Effector CD8-positive, alpha-beta T cell (primary cell): ENCODE measurements around the gene PTTG2.
A peak's percentile ranks its signal among the peaks of the same experiment; 100 is the strongest.
"Not testable (repeated sequence)": the region's sequence is repeated elsewhere in the genome, so short reads cannot be mapped to it uniquely, and the experiment has no call there.

ENCODE experiments used
- DNase-seq: peaks from one replicate; lab custom pipeline; 2025; lab: John Stamatoyannopoulos, UW

Gene PTTG2

DNA sequence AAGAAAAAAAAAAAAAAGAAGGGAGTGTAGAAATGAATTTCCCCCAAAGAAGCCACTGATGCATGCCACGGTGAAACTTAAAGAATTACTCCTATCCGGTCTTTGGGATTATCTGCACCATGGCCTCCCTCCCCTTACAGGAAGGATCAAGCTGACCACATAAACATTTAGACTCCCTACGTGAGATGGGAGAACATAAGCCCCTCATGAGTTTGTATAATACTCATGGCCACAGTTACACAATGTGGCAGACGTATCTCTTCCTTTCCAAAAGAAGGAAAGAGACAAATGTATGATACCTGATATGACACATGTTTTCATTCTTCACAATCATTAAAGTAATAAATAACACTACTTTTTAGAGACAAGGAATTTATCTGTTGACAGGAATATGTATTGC is 3.3 kb upstream of the PTTG2 start:
- no peak for DNase-seq

DNA sequence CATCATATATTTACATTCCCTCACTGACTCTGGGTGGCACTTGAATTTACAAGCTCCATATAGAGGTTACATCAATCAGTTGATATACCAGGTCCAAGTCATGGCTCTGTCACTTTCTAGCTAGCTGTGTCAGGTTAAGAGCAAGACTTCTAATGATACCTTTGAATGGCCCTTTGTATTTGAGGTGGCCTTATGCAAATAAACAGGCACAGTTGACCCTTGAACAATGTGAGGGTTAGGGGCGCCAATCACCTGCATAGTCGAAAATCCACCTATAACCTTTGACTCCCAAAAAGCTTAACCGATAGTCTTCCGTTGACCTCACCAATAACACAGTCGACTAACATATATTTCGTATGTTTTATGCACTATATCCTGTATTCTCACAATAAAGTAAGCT is 1.3 kb upstream of the PTTG2 start:
- DNase-seq = no peak

DNA sequence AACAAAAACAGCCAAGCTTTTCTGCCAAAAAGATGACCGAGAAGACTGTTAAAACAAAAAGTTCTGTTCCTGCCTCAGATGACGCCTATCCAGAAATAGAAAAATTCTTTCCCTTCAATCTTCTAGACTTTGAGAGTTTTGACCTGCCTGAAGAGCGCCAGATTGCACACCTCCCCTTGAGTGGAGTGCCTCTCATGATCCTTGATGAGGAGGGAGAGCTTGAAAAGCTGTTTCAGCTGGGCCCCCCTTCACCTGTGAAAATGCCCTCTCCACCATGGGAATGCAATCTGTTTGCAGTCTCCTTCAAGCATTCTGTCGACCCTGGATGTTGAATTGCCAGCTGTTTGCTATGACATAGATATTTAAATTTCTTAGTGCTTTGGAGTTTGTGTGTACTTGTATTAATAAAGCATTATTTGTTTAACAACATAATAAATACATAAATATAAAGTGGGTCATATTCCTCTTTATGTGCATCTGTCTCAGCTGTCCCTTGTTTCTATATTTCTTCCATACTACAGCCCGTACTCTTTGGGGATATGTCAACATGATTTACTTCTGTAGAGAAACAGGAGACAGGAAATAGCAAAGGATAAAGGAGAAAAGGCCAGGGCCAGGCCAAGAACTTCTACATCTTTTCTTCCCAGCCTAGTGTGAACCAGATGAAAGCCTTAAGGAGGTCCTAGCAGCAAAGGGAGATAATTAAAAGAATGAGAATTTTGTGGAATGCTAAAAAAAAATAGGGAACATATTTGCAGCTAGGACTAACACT is 667 bp downstream of the PTTG2 start:
- DNase-seq = no peak

DNA sequence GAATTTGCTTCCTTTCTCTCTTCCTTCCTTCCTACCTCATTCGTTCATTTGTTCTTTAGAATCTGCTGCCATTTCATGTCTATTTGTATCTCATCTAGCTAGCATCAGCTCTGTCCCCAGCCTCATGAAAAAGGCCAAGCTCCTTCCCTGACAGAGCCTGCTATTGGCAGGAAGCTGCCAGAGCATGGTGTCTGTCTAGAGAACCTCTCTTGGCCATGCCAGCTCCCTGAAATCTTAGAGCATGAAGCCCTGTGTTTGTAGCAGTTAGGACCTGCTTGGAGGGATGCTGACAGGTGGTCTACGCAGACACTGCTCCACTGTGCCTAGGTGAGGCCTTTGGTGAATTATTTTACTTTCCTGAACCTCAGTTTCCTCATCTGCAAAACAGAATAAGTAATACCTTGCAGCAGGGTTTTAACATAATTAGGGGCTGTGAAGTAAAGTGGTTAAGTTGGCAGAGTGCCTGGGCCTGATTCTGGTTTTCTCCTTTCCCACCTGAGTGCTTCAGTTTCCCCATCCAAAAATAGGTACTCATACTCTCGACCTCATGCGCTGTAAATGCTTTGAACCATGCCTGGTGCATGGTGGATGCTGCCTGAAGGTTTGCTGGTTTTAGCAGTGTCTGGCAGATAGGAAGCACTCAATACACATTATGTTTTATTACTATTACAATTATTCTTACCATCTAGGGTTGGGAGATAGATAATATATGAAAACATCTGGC is 4.7 kb downstream of the PTTG2 start:
- DNase-seq = no peak

DNA sequence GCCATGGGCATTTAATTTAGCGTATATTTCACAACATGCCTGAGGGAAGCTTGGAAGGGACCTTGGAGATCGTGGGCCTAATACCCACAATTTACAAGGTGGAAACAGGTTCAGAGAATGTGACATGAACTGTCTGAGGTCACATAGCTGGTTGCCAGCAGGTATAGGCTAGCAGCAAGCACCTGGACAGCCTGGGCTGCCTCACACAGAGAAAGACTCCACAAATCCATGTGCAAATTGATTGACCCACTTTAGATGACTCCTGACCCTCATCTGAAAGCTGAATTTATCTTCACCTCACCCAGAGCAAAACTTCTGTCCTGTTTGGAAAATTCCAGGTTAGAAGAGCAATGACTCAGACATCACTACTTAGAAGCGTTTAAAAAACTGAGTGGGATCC is 5.8 kb downstream of the PTTG2 start:
- no peak for DNase-seq

DNA sequence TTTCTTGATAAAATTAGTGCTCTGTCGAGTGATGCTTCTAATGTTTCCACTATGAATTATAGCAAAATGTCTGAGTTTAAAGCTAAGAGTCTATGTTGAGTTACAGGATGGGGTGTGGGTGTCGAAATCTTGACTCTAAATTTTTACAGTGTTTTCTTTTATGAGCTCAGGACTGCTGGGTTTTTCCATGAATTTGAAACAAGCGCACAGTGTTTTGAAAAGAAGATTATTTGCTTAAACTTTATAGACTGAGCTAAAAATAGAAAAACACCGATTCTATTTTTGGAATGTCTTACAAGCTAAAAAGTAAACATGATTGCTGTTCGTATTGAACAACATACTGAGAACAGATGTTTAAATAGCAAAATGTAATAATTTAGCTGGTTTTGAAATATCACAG is 7.5 kb downstream of the PTTG2 start:
- no peak for DNase-seq

DNA sequence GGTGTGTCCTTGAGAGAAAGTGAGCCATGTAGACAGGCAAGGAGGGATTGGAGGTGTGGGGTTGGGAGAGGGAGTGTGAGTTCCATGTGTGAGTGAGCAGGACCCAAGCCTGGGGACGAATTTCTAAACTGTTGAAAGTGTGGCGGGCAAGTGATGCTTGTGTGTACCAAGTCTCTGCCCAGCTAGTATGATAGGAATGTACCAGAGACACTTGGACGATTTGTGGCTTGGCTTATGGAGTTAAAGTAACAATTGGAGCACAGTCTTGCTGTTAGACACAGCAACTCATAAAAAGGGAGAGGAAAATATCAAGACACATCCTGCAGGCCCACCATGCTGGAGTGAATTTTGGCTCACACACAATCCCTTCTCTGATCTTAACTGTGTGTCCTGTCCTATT is 8.5 kb downstream of the PTTG2 start:
- DNase-seq = no peak

DNA sequence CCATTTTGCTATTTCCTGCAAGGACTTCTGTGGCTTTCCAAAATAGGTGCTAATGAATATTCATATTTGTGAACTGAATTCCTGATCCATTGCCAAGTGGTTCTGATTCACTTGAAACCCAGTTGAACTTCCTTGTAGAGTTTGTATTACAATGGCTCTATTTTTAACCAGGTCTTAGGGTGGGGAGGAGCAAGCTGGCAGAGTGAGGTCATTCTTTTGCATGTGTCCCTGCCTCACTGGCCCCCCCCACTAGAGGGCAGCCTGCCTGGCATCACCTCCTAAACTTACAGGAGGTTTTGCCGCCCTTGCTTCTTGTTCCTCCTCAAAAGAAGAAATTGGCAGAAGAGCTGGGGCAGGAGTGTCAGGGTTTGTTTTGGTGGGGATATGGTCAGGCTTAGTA is 10.5 kb downstream of the PTTG2 start:
- DNase-seq = no peak

DNA sequence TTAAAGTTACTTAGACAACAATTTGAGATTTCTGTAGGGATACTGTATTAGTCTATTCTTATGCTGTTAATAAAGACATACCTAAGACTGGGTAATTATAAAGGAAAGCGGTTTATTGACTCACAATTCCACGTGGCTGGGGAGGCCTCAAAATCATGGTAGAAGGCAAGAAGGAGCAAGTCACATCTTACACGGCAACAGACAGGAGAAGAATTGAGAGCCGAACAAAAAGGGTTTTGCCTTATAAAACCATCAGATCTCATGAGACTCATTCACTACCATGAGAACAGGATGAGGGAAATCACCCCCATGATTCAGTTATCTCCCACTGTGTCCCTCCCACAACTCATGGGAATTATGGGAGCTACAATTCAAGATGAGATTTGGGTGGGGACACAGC is 11.0 kb downstream of the PTTG2 start:
- no peak for DNase-seq

DNA sequence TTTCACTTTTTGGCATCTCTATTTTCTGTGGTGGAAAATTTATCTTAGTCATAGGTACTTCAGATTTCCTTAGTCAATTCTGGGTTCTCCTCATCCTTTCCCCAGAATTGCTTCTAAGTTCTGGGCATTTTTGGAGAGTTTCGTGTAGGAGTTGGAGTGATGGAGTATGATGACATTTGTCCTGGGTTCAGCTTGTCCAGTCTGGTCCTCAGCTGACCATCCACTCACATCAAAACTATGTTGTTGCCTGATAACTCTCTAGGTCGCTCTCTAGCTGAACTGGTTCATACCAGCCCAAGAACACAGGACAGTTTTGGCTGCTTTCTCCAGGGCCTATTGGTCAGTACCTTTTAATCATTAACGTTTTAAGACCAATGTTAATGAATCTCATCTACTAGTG is 13.2 kb downstream of the PTTG2 start:
- DNase-seq = no peak

DNA sequence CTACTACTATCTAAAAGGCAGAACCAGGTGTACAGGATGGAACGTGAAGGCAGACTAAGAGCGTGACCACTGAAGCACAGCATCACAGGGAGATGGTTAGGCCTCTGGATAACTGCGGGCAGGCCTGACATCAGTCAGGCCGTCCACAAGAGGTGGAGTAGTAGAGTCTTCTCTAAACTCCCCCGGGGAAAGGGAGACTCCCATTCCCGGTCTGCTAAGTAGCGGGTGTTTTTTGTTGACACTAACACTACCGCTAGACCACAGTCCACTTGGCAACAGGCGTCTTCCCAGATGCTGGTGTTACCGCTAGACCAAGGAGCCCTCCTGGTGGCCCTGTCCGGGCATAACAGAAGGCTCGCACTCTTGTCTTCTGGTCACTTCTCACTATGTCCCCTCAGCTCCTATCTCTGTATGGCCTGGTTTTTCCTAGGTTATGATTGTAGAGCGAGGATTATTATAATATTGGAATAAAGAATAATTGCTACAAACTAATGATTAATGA is 15.2 kb downstream of the PTTG2 start:
- DNase-seq = not testable (repeated sequence)

DNA sequence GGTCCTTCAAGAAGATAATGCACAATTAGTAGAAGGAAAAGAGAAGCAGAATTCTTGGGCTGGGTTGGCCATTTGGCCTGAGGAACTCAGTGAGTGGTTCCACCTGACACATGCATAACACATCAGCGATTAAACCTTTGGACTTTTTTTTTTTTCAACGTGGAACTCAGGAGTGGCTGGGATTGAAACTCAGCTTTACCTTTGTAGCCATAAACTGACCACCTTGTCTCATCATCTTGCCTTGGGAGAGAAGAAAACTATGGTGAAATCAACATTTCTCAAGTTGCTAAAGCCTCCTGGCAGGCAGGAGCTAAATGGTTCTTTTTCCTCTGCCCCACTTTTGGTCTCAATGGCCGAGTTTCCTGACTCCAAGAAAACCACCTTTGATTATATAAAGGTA is 16.3 kb downstream of the PTTG2 start:
- no peak for DNase-seq

DNA sequence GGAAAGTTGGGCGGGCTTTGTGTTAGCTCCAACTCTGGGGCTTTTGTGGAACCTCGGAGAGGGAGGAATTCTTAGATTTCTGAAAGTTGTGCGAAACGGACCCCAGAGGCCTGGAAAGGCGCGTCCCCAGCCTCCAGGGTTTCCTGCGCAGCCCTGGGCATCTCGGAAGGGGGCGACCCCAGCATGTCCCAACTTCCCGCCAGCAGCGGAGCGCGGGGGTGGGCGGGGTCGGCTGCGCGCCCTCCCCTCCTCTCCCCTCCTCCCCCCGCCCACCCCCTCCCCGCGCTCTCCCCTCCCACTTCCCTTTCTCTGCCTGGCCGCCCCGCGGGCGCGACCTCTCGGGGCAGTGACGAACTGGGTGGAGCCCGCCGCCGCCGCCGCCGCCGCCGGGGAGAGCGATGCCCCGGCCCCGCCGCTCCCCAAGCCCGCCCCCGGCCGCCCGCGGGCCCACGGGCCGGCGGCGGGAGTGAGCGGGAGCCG is 16.8 kb downstream of the PTTG2 start:
- DNase-seq = peak; percentile 71

DNA sequence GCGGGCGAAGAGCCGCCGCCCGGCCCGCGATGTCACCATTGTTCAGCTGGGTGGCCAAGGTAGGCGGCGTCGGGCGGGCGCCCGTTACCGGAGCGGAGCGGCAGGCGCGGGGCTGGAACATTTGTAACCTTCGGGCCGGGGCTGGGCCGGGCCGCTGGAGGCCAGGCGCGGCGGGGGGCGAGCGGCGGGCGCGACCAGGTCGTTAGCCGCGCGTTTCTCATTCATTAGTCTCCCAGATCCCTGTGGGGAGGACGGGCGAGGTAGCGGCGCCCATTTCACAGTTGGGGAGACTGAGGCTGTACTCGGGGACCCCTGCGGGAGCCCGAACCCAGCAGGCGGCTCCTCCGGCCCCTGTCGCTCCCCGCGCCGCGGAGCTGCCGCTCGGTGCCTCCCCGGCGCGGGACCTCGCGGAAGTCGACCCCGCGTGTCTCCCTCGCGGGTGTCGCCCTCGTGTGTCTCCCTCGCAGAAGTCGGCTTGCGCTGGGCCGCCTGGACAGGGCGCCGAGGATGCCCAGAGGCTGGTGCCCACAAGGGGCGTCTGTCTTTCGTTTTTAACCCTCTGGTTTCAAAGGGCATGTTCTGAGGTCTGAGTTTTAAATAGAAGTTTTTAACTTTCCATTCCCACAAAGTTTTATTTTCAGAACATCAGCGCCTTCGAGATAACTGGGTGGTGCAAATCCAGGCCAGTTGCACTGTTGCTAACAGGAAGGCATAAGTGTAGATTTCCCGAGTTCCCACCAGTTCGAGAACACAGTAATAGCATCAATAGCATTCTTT is 17.5 kb downstream of the PTTG2 start:
- DNase-seq = peak; percentile 55

DNA sequence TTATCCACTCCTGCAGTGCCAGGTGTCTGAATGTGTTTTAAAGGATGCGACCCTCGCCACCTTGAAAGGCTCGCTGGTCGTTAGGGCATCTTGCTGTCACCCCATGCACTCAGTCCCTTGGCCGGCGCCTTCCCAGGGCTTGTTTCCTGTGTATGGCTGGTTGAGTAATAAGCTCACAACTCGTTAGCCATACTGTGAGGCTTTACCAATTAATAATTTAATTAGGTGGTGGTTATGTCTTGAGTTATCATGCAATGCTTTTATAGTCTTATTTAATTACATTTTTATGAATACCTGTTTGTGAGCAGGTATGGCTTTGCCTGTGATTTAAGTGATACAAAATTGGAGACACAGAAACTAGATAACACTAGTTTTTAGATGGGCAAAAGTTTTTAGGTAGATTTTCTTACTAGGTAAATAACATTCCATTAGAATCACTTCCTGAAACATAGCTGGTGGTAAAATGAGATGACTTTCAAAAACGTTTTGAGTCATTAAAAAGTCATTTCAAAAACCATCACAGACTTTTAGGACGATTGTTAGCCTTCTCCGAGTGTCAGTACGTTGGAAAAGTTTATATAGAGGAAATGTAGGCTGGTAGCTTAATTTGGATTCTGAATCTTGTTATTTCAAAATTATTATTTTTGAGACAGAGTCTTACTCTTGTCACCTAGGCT is 18.2 kb downstream of the PTTG2 start:
- no peak for DNase-seq

DNA sequence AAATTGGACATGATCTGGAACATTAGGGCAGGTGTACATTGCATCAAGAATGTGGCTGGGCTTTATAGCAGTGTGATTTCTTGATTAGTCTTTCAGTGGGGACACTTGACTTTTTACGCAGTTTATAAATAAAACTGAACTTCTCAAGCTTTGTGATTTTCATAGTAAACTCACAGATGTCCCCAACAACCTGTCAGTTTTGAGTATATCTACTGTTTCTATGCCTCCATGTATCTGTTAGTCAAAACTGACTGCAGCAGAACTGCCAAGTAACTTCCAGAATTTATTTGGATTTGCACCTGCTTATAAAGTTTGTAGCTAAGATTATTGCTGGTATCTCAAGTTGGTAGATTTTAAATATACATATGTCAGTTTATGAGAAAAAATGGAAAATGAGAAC is 20.0 kb downstream of the PTTG2 start:
- DNase-seq = no peak

DNA sequence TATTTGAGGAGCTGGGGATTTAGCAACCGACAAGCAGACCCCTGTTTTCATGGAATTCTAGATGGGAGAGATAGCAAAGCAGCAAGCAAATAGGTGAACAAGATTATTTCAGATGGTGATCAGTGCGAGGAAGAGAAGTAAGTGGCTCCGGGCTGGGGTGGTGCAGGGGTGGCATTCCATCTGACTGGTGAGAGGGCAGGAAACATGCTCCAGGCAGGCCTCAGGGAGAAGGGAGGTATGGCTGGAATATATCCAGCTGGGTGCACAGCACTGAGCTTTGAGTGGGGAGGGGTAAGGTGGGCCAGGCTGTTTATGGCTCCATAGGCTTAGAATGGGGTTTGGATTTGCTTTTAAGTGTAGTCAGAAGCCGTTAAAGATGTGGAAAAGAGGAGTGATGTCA is 21.2 kb downstream of the PTTG2 start:
- no peak for DNase-seq

DNA sequence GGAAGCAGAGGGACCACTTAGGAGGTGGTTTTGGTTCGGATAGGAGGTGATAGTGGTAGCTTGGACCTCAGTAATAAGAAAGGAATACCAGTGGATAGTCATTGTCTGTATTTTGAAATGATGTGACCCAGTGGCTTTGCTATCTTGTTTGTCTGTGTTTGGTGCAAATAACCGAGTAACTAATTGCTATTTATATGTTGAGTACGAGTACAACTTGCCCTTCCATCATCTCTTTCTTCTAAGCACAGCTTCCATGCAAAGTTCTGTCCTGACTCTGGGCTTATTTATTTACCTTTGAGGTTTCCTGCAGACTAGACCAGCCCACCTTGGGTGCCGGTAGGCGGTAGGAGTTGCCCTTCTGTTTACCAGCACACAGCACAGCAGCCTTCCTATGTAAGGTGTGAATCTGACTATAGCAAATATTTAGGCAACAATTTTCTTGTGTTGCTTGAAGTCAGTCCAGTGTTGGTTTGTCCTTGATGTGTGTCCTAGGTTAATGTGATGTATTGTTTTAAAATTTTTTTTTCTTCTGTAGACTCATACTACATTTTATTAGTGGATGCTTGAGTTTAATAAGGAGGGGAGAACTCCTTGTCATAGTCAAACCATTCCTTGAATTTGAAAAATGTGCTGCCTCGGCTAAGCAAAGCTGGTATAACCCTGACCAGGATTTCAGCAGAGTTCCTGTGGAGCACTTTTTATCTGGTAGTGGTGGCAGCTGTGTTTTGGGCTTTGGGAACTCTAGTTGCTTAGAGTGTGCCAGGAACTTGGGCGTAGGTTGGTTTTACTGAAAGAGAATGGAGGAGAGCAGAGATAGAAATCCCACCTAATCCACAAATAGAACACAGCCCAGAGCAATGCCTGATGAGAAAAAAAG is 21.9 kb downstream of the PTTG2 start:
- DNase-seq = no peak

DNA sequence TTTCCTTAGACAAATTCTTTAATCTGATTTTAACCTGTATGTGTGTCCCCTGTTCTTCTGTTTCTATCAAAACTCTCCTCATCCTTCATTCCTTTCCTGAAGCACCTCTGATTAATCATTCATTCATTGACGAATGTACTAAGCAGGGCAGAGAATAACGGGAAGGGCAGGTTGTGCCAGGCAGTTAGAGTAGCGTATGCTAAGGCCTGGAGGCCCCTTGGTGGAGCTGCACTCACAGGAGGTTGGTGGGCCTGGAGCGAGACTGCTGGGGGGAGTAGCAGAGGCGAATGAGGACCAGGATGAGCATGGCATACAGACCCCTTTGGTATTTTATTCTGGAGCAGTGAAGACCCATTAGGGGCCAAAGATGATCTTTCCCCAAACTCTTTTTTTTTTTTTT is 22.5 kb downstream of the PTTG2 start:
- no peak for DNase-seq

DNA sequence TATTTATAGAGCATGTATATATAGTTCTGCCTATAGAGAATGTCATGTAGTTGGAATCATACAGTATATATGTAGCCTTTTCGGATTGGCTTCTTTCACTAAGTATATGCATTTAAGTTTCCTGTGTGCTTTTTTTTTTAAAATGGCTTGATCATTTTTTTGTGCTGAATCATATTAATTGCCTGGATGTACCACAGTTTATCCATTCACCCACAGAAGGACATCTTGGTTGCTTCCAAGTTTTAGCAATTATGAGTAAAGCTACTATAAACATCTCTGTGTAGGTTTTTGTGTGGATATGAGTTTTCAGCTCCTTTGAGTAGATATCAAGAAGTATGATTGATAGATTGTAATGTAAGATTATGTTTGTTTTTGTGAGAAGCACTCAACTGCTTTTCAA is 23.8 kb downstream of the PTTG2 start:
- no peak for DNase-seq

DNA sequence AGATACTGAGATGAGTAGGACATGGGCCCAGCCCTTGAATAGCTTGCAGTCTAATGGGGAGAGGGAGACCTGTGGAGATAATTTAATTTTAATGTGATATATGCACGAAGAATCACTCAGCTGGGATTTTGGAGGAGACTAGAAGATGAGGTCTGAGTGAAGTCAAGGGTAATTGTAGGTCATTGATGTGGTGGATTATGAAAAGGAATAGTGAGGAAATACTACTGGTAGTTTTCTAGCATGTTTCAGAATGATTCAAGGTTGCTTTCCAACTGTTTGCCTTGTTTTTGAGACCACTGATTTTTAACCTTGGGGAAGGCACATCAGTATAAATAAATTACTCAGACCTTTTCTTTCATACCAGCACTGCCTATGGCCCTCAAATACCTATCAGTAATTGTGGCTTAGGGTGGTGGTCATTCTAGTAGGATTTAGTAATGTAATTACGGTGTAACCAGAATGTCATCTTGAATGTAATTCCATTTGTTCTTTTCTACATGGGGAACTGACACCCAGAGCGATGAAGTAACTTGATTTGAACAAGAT is 25.6 kb downstream of the PTTG2 start:
- no peak for DNase-seq
